ENCODE results near the gene BRD1. TPM values are rescaled to one million over a fixed set of nuclear protein-coding genes. Genes with fewer than 3 reads are reported as not detected.

BRD1 gene
- total RNA-seq, 1 experiment from 2014 or later, result 31.3 TPM

DNA sequence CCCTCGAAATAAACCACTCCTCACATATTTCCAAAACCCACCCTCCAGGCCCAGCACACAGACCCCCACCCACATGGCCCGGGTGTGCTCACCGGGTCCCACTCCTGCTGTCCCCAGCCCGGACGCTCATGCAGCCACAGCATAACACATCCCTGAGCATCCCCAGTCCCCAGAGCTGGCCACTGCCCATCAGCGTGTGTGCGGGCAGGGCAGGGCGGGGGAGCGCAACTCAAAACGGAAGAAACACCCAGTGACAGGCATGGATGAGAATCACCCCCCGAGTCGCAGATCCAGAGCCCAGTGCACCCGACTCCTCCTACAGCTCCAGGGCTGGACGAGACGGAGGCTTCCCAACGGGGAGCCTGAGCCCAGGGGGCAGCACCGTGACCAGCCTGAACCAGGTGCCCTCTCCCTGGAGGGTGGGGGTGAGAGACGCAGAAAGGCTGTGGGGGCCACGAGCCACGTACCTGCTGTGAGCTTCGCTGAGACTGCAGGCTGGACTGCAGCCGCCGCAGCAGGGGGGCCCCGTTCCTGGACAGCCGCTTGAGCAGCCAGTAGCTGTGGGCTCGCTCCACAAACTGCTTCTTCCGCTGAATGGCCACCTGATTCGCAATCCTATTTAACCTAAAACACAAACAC is 23.8 kb downstream of the BRD1 start:
- Histone ChIP-seq H3K4me2 (ENCODE audit: low read length) (no peak overlapping the region), H4K20me1 (ENCODE audit: insufficient read depth) (peaks cover 14% of the 10 kb centered on the region; the same call in 1 of the 2 replicates), H3K9ac (ENCODE audit: low read length) (no peak overlapping the region), H3K9me3 (ENCODE audit: control insufficient read depth in 1 of 2, insufficient read depth in 1 of 2, low read depth in 1 of 2, low read length in 2 of 2) (no peaks in the 10 kb centered on the region), H3K79me2 (ENCODE audit: insufficient read depth, low read length) (peaks cover 95% of the 10 kb centered on the region), H3K4me3 (replicated peaks in 1 of 2; ENCODE audit: low read depth in 1 of 2, low read length in 2 of 2) (no peak overlapping the region), H3K36me3 (ENCODE audit: control insufficient read depth in 1 of 2, insufficient read depth in 2 of 2, low read length in 2 of 2) (peaks cover 6 to 8% of the 10 kb centered on the region in 2 experiments; a peak in 3 of 4 replicates), H2AFZ (ENCODE audit: low read depth, low read length, poor library complexity, severe bottlenecking) (no peak overlapping the region), H3K4me1 (ENCODE audit: control insufficient read depth in 1 of 2, insufficient read depth in 2 of 2, low read length in 2 of 2) (no peaks in the 10 kb centered on the region), H3K9me2 (ENCODE audit: insufficient read depth) (no peaks in the 10 kb centered on the region), H3K27ac (ENCODE audit: low read depth, low read length) (no peak overlapping the region), H3K27me3 (ENCODE audit: insufficient read depth, low read length) (no peaks in the 10 kb centered on the region)
- RAD21 ChIA-PET (ENCODE audit: low non-redundant PET in 1 of 2, low total read pairs in 2 of 2, uncharacterized antibody in 2 of 2, unreplicated experiment in 2 of 2), result no interaction called here
- BruUV-seq (replicated peaks), result no TSS peak
- TF ChIP-seq EZH2 (IDR thresholded peaks at IDR 0.05) (no peak), REST (IDR thresholded peaks at IDR 0.05; ENCODE audit: low read depth) (no peak), SRF (IDR thresholded peaks at IDR 0.05; ENCODE audit: low read depth) (no peak), EGR1 (IDR thresholded peaks at IDR 0.05; ENCODE audit: low read depth) (no peak)
- intact Hi-C loops (cut with micrococcal nuclease), result no loop called here
- ATAC-seq (no peak), DNase-seq (ENCODE audit: low read depth, low spot score) (no peak)
- POLR2A ChIA-PET, result no interaction called here
- CTCF ChIA-PET, result no interaction called here

- no TSS peak for BruUV-seq (replicated peaks)
- TF ChIP-seq ZNF274 (IDR thresholded peaks at IDR 0.05; ENCODE audit: low read depth, low read length) (no peak), EZH2 (IDR thresholded peaks at IDR 0.05) (no peak), ZFX (IDR thresholded peaks at IDR 0.05) (no peak), SRF (IDR thresholded peaks at IDR 0.05; ENCODE audit: low read depth) (no peak), TCF7L2 (IDR thresholded peaks at IDR 0.05; ENCODE audit: borderline replicate concordance, extremely low read depth, insufficient read depth, insufficient read length) (no peak), CEBPB (IDR thresholded peaks at IDR 0.05; ENCODE audit: low read depth) (no peak), ATF3 (IDR thresholded peaks at IDR 0.05) (no peak), RAD21 (IDR thresholded peaks at IDR 0.05; ENCODE audit: low read depth) (no peak), FOSL1 (IDR thresholded peaks at IDR 0.05; ENCODE audit: low read depth) (no peak), YY1 (IDR thresholded peaks at IDR 0.05; ENCODE audit: extremely low read depth, insufficient replicate concordance, low read depth, low read length) (no peak), SP1 (IDR thresholded peaks at IDR 0.05; ENCODE audit: low read depth) (no peak)
- TF ChIP-seq, protein P1, sequence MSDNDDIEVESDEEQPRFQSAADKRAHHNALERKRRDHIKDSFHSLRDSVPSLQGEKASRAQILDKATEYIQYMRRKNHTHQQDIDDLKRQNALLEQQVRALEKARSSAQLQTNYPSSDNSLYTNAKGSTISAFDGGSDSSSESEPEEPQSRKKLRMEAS (IDR thresholded peaks at IDR 0.05), result no peak
- TF ChIP-seq, protein P2, sequence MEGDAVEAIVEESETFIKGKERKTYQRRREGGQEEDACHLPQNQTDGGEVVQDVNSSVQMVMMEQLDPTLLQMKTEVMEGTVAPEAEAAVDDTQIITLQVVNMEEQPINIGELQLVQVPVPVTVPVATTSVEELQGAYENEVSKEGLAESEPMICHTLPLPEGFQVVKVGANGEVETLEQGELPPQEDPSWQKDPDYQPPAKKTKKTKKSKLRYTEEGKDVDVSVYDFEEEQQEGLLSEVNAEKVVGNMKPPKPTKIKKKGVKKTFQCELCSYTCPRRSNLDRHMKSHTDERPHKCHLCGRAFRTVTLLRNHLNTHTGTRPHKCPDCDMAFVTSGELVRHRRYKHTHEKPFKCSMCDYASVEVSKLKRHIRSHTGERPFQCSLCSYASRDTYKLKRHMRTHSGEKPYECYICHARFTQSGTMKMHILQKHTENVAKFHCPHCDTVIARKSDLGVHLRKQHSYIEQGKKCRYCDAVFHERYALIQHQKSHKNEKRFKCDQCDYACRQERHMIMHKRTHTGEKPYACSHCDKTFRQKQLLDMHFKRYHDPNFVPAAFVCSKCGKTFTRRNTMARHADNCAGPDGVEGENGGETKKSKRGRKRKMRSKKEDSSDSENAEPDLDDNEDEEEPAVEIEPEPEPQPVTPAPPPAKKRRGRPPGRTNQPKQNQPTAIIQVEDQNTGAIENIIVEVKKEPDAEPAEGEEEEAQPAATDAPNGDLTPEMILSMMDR (IDR thresholded peaks at IDR 0.05 in 2 of 3, conservative IDR thresholded peaks at IDR 0.05 in 1 of 3; ENCODE audit: borderline replicate concordance in 1 of 3, insufficient read depth in 1 of 3, low read depth in 2 of 3, low read length in 2 of 3), result no peak
Measured at GRCh38 chr22:49803134-49803533, 24.5 kb downstream of the BRD1 start.

More at GRCh38 chr22:49803134-49803533, 24.5 kb downstream of the BRD1 start:
- H4K20me1 ChIP-seq (ENCODE audit: insufficient read depth), result peaks cover 12% of the 10 kb centered on the region; the same call in 1 of the 2 replicates
- RAD21 ChIA-PET (ENCODE audit: low non-redundant PET in 1 of 2, low total read pairs in 2 of 2, uncharacterized antibody in 2 of 2, unreplicated experiment in 2 of 2), result no interaction called here
- POLR2A ChIA-PET, result no interaction called here
- H3K9me2 ChIP-seq (ENCODE audit: insufficient read depth), result no peaks in the 10 kb centered on the region
- H3K27me3 ChIP-seq (ENCODE audit: insufficient read depth, low read length), result no peaks in the 10 kb centered on the region
- DNase-seq (ENCODE audit: low read depth, low spot score) (no peak), ATAC-seq (no peak)
- H3K4me2 ChIP-seq (ENCODE audit: low read length), result no peak overlapping the region
- no peak overlapping the region for H3K9ac ChIP-seq (ENCODE audit: low read length)
- peaks cover 89% of the 10 kb centered on the region for H3K79me2 ChIP-seq (ENCODE audit: insufficient read depth, low read length)
- no peaks in the 10 kb centered on the region for H3K9me3 ChIP-seq (ENCODE audit: control insufficient read depth in 1 of 2, insufficient read depth in 1 of 2, low read depth in 1 of 2, low read length in 2 of 2)
- intact Hi-C loops (cut with micrococcal nuclease), result no loop called here
- CTCF ChIA-PET, result no interaction called here
- peaks cover 7 to 16% of the 10 kb centered on the region in 2 experiments; a peak in 3 of 4 replicates for H3K36me3 ChIP-seq (ENCODE audit: control insufficient read depth in 1 of 2, insufficient read depth in 2 of 2, low read length in 2 of 2)
- H3K27ac ChIP-seq (ENCODE audit: low read depth, low read length), result no peak overlapping the region
- no peak overlapping the region for H2AFZ ChIP-seq (ENCODE audit: low read depth, low read length, poor library complexity, severe bottlenecking)
- no peaks in the 10 kb centered on the region for H3K4me1 ChIP-seq (ENCODE audit: control insufficient read depth in 1 of 2, insufficient read depth in 2 of 2, low read length in 2 of 2)
- no peak overlapping the region for H3K4me3 ChIP-seq (replicated peaks in 1 of 2; ENCODE audit: low read depth in 1 of 2, low read length in 2 of 2)
